ENCODE data around the gene RBMS3. TPM values are rescaled to one million over a fixed set of nuclear protein-coding genes. Genes with fewer than 3 reads are reported as not detected.
"Not testable (repeated sequence)": the region's sequence is repeated elsewhere in the genome, so short reads cannot be mapped to it uniquely, and the experiment has no call there.

The RBMS3 gene
- total RNA-seq, 2 donors from 2014 or later: 27.3 to 51.4 TPM

- H3K27ac ChIP-seq: no peak overlapping the region
- H3K36me3 ChIP-seq: no peaks in the 10 kb centered on the region
- DNase-seq (ENCODE audit: low spot score): no peak
- no peak for TF ChIP-seq CTCF (IDR thresholded peaks at IDR 0.05)
- H3K4me1 ChIP-seq: no peaks in the 10 kb centered on the region
- H3K4me3 ChIP-seq: no peak overlapping the region
- no peaks in the 10 kb centered on the region for H3K27me3 ChIP-seq
- no peaks in the 10 kb centered on the region for H3K9me3 ChIP-seq
Measured at GRCh38 chr3:30034246-30034991, 753.5 kb downstream of the RBMS3 start.

DNA sequence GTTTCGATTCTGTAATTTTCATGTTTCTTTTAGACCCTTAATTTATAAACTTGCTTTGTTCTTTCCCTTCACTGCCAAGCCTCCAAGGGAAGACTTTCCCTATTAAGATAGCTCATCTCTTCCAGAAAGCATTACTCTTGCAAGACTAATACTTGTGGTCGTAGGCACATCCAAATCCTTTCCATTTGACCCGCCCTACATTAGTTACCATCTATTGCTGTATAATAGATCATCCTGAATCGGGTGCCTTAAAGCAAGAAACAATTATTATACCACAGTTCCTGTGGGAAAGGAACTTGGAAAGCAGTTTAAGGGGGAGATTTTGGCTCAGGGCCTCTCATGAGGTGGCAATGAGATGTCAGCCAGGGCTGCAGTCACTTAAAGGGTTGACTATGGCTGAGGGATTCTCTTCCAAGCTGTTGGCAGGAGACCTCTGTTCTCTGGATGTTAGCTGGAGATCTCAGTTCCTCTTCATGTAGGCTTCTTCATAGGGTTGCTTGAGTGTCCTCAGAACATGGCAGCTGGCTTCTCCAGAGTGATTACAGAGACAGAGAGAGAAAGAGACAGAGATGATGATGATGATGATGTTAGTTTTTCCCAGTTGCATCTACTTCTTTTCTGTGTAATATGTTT is 755.2 kb downstream of the RBMS3 start:
- no peak for DNase-seq (ENCODE audit: low spot score)
- H3K36me3 ChIP-seq: no peaks in the 10 kb centered on the region
- no peaks in the 10 kb centered on the region for H3K4me1 ChIP-seq
- no peak overlapping the region for H3K27ac ChIP-seq
- TF ChIP-seq CTCF (IDR thresholded peaks at IDR 0.05): no peak
- H3K27me3 ChIP-seq: no peaks in the 10 kb centered on the region
- no peaks in the 10 kb centered on the region for H3K9me3 ChIP-seq
- H3K4me3 ChIP-seq: no peak overlapping the region

DNA sequence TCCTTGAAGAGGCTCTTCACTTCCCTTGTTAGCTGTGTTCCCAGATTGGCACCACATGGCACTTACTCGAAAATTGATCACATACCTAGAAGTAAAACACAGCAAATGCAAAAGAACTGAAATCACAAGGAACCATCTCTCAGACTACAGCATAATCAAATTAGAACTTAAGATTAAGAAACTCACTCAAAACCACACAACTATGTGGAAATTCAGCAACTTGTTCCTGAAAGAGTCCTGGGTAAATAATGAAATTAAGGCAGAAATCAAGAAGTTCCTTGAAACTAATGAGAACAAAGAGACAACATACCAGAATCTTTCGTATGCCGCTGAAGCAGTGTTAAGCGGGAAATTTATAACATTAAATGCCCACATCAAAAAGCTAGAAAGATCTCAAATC is 759.3 kb downstream of the RBMS3 start:
- no peaks in the 10 kb centered on the region for H3K4me1 ChIP-seq
- DNase-seq (ENCODE audit: low spot score): no peak
- no peak for TF ChIP-seq CTCF (IDR thresholded peaks at IDR 0.05)

DNA sequence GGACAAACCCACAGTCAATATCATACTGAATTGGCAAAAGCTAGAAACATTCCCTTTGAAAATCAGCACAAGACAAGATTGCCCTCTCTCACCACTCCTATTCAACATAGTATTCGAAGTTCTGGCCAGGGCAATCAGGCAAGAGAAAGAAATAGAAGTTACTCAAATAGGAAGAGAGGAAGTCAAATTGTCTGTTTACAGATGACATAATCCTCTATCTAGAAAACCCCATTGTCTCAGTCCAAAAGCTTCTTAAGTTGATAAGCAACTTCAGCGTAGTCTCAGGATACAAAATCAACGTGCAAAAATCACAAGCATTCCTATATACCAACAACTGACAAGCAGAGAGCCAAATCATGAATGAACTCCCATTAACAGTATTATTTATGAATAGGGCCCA is 760.6 kb downstream of the RBMS3 start:
- DNase-seq (ENCODE audit: low spot score); H3K4me3 ChIP-seq; H3K27me3 ChIP-seq: not testable (repeated sequence)

More for the DNA sequence above, 759.3 kb downstream of the RBMS3 start:
- no peak overlapping the region for H3K4me3 ChIP-seq
- no peaks in the 10 kb centered on the region for H3K9me3 ChIP-seq
- H3K27me3 ChIP-seq: no peaks in the 10 kb centered on the region
- H3K27ac ChIP-seq: no peak overlapping the region
- no peaks in the 10 kb centered on the region for H3K36me3 ChIP-seq

GRCh38 chr3:30042274-30042859 is 761.5 kb downstream of the RBMS3 start:
- peak; percentile 52 to 80 for TF ChIP-seq CTCF (IDR thresholded peaks at IDR 0.05)
- Histone ChIP-seq H3K4me1 (no peaks in the 10 kb centered on the region), H3K27ac (no peak overlapping the region), H3K36me3 (no peaks in the 10 kb centered on the region), H3K4me3 (no peak overlapping the region), H3K9me3 (no peaks in the 10 kb centered on the region), H3K27me3 (no peaks in the 10 kb centered on the region)
- peak; percentile 60 for DNase-seq (ENCODE audit: low spot score)

More for the DNA sequence above, 760.6 kb downstream of the RBMS3 start:
- not testable (repeated sequence) for H3K27ac ChIP-seq, H3K36me3 ChIP-seq, H3K4me1 ChIP-seq, H3K9me3 ChIP-seq

DNA sequence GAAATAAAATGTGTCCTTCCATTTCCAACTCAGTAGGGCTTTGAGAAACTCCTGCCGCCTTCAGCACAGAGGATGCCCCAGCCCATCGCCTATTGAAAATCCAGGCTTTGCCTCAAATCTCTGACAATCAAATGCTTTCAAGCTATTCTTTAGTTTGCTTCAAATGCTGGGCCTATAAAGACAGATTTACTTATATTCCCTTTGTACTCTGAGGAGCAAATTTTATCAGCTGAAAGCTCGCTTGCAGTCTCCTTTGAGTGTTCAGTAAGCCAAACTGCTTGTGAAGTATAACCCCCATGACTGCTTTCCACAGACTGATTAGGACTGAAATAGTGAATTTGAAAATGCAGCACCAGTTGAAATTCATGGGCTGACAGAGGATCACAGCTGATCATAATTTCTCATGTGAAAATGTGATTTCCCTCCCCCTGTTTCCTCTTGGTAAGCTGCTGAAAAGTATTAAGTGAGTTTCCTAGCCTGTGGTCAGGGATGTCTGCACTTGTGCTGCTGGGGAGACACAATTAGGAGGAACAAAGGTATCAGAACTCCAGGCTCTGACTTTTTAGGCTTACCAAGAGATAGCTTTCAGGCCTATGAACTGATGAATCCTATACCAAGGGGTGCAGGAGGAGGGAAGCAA is 762.2 kb downstream of the RBMS3 start:
- TF ChIP-seq CTCF (IDR thresholded peaks at IDR 0.05): no peak

More for the DNA sequence above, 762.2 kb downstream of the RBMS3 start:
- H3K27ac ChIP-seq: no peak overlapping the region
- no peaks in the 10 kb centered on the region for H3K27me3 ChIP-seq
- DNase-seq (ENCODE audit: low spot score): no peak
- H3K4me1 ChIP-seq: no peaks in the 10 kb centered on the region
- H3K9me3 ChIP-seq: no peaks in the 10 kb centered on the region
- H3K36me3 ChIP-seq: no peaks in the 10 kb centered on the region
- no peak overlapping the region for H3K4me3 ChIP-seq
